Measurements from ENCODE around the gene FRMD4B. TPM values are rescaled to one million over a fixed set of nuclear protein-coding genes. Genes with fewer than 3 reads are reported as not detected.

FRMD4B gene
- total and polyA plus RNA-seq, 4 donors, result 16.6 to 96.4 (median 39.0) TPM

DNA sequence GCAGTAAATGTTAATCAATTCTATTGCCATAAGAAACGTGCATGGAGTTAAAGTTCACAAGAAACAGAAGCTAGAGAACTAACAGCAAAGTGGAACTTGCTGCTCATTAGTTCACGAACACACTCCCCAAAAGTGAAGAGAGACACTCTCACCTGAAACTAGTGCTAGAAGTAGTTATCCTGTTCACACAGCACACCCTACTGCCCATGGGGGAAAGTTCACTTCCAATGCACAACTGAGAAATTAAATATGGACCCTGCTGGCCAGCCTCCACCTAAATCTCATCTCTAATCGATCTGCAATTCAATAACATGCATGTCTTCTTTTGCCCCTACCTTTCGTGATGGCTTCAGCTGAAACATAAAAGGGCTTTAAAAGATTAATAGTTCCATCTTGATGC is 39.4 kb upstream of the FRMD4B start:
- Histone ChIP-seq H3K4me3 (no peak overlapping the region), H3K9me3 (ENCODE audit: control insufficient read depth in 4 of 4, insufficient read depth in 3 of 4, low read length in 3 of 4) (no peaks in the 10 kb centered on the region), H3K4me1 (ENCODE audit: control insufficient read depth in 5 of 5, insufficient read depth in 5 of 5, low read length in 5 of 5) (peaks cover 0 to 27% (median 3%) of the 10 kb centered on the region in 5 donors), H3K36me3 (ENCODE audit: control insufficient read depth in 4 of 4, insufficient read depth in 4 of 4, low read length in 4 of 4) (peaks cover 0 to 8% (median under 1%) of the 10 kb centered on the region in 4 donors), H3K27ac (ENCODE audit: low read depth in 1 of 2, low read length in 1 of 2) (no peak overlapping the region), H3K9ac (ENCODE audit: insufficient read depth in 1 of 2, low read length in 2 of 2) (no peak overlapping the region), H3K27me3 (ENCODE audit: control insufficient read depth in 3 of 3, insufficient read depth in 3 of 3, low read length in 2 of 3) (no peaks in the 10 kb centered on the region)
- no peak for ATAC-seq (ENCODE audit: insufficient read depth, low FRiP score)
- 42 to 53% methylated on average over 4 of the region's 4 CpGs for WGBS, 2 donors
- TF ChIP-seq, protein P1, sequence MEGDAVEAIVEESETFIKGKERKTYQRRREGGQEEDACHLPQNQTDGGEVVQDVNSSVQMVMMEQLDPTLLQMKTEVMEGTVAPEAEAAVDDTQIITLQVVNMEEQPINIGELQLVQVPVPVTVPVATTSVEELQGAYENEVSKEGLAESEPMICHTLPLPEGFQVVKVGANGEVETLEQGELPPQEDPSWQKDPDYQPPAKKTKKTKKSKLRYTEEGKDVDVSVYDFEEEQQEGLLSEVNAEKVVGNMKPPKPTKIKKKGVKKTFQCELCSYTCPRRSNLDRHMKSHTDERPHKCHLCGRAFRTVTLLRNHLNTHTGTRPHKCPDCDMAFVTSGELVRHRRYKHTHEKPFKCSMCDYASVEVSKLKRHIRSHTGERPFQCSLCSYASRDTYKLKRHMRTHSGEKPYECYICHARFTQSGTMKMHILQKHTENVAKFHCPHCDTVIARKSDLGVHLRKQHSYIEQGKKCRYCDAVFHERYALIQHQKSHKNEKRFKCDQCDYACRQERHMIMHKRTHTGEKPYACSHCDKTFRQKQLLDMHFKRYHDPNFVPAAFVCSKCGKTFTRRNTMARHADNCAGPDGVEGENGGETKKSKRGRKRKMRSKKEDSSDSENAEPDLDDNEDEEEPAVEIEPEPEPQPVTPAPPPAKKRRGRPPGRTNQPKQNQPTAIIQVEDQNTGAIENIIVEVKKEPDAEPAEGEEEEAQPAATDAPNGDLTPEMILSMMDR (IDR thresholded peaks at IDR 0.05; ENCODE audit: control extremely low read depth, extremely low read depth), result peak; percentile 14
- DNase-seq, result peak in 2 of 3 donors; percentile 32 to 60

- Histone ChIP-seq H3K27ac (ENCODE audit: low read depth in 1 of 2, low read length in 1 of 2) (no peak overlapping the region), H3K27me3 (ENCODE audit: control insufficient read depth in 3 of 3, insufficient read depth in 3 of 3, low read length in 2 of 3) (no peaks in the 10 kb centered on the region), H3K9me3 (ENCODE audit: control insufficient read depth in 4 of 4, insufficient read depth in 3 of 4, low read length in 3 of 4) (no peaks in the 10 kb centered on the region), H3K36me3 (ENCODE audit: control insufficient read depth in 4 of 4, insufficient read depth in 4 of 4, low read length in 4 of 4) (peaks cover 0 to 6% (median 1%) of the 10 kb centered on the region in 4 donors), H3K9ac (ENCODE audit: insufficient read depth in 1 of 2, low read length in 2 of 2) (no peak overlapping the region), H3K4me1 (ENCODE audit: control insufficient read depth in 5 of 5, insufficient read depth in 5 of 5, low read length in 5 of 5) (peaks cover 0 to 23% (median under 1%) of the 10 kb centered on the region in 5 donors), H3K4me3 (no peak overlapping the region)
- DNase-seq (peak in 1 of 3 donors; percentile 50), ATAC-seq (ENCODE audit: insufficient read depth, low FRiP score) (no peak)
- TF ChIP-seq, protein P1 (IDR thresholded peaks at IDR 0.05; ENCODE audit: control extremely low read depth, extremely low read depth), result no peak
- 77 to 93% methylated on average over 3 of the region's 3 CpGs for WGBS, 2 donors
These were observed 37.7 kb upstream of the FRMD4B start for GRCh38 chr3:69423463-69424155.

- no peak overlapping the region for H3K27ac ChIP-seq (ENCODE audit: low read depth in 1 of 2, low read length in 1 of 2)
- H3K9ac ChIP-seq (ENCODE audit: insufficient read depth in 1 of 2, low read length in 2 of 2), result no peak overlapping the region
- peaks cover 0 to 21% (median 0%) of the 10 kb centered on the region in 5 donors for H3K4me1 ChIP-seq (ENCODE audit: control insufficient read depth in 5 of 5, insufficient read depth in 5 of 5, low read length in 5 of 5)
- H3K4me3 ChIP-seq, result no peak overlapping the region
- ATAC-seq (ENCODE audit: insufficient read depth, low FRiP score), result no peak
- DNase-seq, result peak in 1 of 3 donors; percentile 41
- H3K9me3 ChIP-seq (ENCODE audit: control insufficient read depth in 4 of 4, insufficient read depth in 3 of 4, low read length in 3 of 4), result no peaks in the 10 kb centered on the region
- WGBS, 2 donors, result 97% methylated on average over 1 of the region's 1 CpG
- H3K36me3 ChIP-seq (ENCODE audit: control insufficient read depth in 4 of 4, insufficient read depth in 4 of 4, low read length in 4 of 4), result peaks cover 0 to 6% (median 1%) of the 10 kb centered on the region in 4 donors
- TF ChIP-seq, protein P1 (IDR thresholded peaks at IDR 0.05; ENCODE audit: control extremely low read depth, extremely low read depth), result no peak
- no peaks in the 10 kb centered on the region for H3K27me3 ChIP-seq (ENCODE audit: control insufficient read depth in 3 of 3, insufficient read depth in 3 of 3, low read length in 2 of 3)
These were observed 36.9 kb upstream of the FRMD4B start for GRCh38 chr3:69422751-69423150.
